ENCODE results near the gene BORCS5. TPM values are rescaled to one million over a fixed set of nuclear protein-coding genes. Genes with fewer than 3 reads are reported as not detected.
"Not testable (repeated sequence)": the region's sequence is repeated elsewhere in the genome, so short reads cannot be mapped to it uniquely, and the experiment has no call there.

BORCS5 gene
- total RNA-seq, 4 donors from 2014 or later = 0.51 to 87.1 (median 17.9) TPM

- Histone ChIP-seq H3K4me3 (no peak overlapping the region), H3K27ac (no peak overlapping the region), H3K27me3 (no peaks in the 10 kb centered on the region), H3K36me3 (no peaks in the 10 kb centered on the region), H3K9me3 (no peaks in the 10 kb centered on the region), H3K4me1 (peaks cover 4 to 5% of the 10 kb centered on the region in 2 donors)
- DNase-seq = no peak
- intact Hi-C loops (cut with DNase I; ENCODE audit: low total_unique reads) = no loop called here
- TF ChIP-seq POLR2A (IDR thresholded peaks at IDR 0.05) (no peak), CTCF (IDR thresholded peaks at IDR 0.05) (no peak)
Measured at GRCh38 chr12:12408265-12408690, 51.4 kb downstream of the BORCS5 start.

GRCh38 chr12:12409337-12409736, 52.5 kb downstream of the BORCS5 start:
- H3K9me3 ChIP-seq; H3K4me1 ChIP-seq; DNase-seq; H3K27ac ChIP-seq; H3K27me3 ChIP-seq; H3K36me3 ChIP-seq; H3K4me3 ChIP-seq; intact Hi-C loops (cut with DNase I; ENCODE audit: low total_unique reads): not testable (repeated sequence)

GRCh38 chr12:12415886-12416285, 59.0 kb downstream of the BORCS5 start:
- H3K27me3 ChIP-seq = no peaks in the 10 kb centered on the region
- intact Hi-C loops (cut with DNase I; ENCODE audit: low total_unique reads) = no loop called here
- TF ChIP-seq CTCF (IDR thresholded peaks at IDR 0.05) (no peak), POLR2A (IDR thresholded peaks at IDR 0.05) (no peak)
- H3K4me3 ChIP-seq = no peak overlapping the region
- no peaks in the 10 kb centered on the region for H3K9me3 ChIP-seq
- no peak for DNase-seq
- no peaks in the 10 kb centered on the region for H3K4me1 ChIP-seq
- no peaks in the 10 kb centered on the region for H3K36me3 ChIP-seq
- no peak overlapping the region for H3K27ac ChIP-seq

GRCh38 chr12:12419165-12419564, 62.3 kb downstream of the BORCS5 start:
- H3K27me3 ChIP-seq; H3K27ac ChIP-seq; DNase-seq; intact Hi-C loops (cut with DNase I; ENCODE audit: low total_unique reads); H3K4me3 ChIP-seq; H3K9me3 ChIP-seq; H3K4me1 ChIP-seq; H3K36me3 ChIP-seq: not testable (repeated sequence)

GRCh38 chr12:12423367-12423766, 66.5 kb downstream of the BORCS5 start:
- no peak for TF ChIP-seq CTCF (IDR thresholded peaks at IDR 0.05)
- no peak for TF ChIP-seq POLR2A (IDR thresholded peaks at IDR 0.05)
- intact Hi-C loops (cut with DNase I; ENCODE audit: low total_unique reads) = no loop called here

GRCh38 chr12:12425001-12425400, 68.1 kb downstream of the BORCS5 start:
- Histone ChIP-seq H3K9me3 (peaks cover 0 to 9% of the 10 kb centered on the region in 2 donors), H3K4me3 (no peak overlapping the region), H3K36me3 (no peaks in the 10 kb centered on the region), H3K4me1 (no peaks in the 10 kb centered on the region), H3K27me3 (no peaks in the 10 kb centered on the region), H3K27ac (no peak overlapping the region)
- no peak for TF ChIP-seq CTCF (IDR thresholded peaks at IDR 0.05)
- TF ChIP-seq POLR2A (IDR thresholded peaks at IDR 0.05) = no peak
- no peak for DNase-seq
- intact Hi-C loops (cut with DNase I; ENCODE audit: low total_unique reads) = no loop called here

More at GRCh38 chr12:12423367-12423766, 66.5 kb downstream of the BORCS5 start:
- no peak overlapping the region for H3K4me3 ChIP-seq
- H3K36me3 ChIP-seq = no peaks in the 10 kb centered on the region
- no peaks in the 10 kb centered on the region for H3K27me3 ChIP-seq
- H3K9me3 ChIP-seq = peaks cover 0 to 9% of the 10 kb centered on the region in 2 donors
- H3K27ac ChIP-seq = no peak overlapping the region
- no peaks in the 10 kb centered on the region for H3K4me1 ChIP-seq
- no peak for DNase-seq

Data from uterus (tissue), 4 donors.